Measurements from ENCODE around the gene INSYN1.

Gene INSYN1

DNA sequence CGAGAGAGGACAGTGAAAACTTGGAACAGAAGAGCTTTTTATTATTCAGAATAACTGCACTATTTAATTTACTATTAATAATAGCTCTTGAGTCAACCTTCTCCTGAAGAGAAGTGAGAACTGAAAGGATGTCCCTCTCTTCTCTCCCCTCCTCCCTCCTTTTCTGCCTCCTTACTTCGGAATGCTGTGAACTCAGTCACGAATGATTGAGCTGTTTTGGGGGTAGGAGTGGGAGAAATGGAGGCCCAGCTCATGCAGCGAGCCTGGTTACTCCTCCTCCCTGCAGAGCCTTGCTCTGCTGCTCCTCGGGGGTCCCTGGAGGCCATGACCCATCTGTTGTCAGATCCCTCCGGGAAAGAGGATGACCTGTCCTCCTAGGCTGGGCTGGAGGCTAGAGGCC is 20.3 kb upstream of the INSYN1 start:
- DNase-seq: no peak

DNA sequence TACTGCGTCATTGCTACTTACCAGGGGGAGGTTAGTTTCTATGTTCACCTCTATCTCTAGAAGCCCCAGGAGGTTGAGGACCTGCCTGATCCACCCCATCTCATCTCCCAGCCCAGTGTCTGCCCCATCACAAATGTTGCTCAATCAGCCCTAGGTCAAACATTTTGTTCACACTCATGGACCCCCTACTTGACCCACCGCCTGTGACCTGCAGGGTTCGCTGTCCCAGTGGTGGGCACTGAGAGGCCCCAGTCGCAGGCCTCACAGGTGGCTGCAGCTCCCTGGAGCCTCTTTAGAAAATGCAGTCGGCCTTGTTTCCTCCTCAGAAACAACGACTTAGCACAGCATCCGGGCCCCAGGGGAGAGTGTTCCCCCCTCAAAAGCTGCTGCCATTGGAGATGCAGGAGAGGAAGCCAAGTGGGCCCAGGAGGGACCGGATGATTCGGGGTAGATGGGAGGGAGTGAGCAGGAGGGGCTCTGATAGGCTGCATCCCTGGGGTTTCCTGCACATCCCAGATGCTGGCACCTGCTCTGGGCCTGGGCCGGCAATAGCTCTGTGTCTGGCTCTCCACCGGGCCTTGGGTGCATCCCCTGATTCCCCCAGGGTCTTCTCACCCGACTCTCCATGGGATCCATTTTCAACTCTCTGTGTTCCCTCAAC is 18.4 kb upstream of the INSYN1 start:
- DNase-seq: no peak

DNA sequence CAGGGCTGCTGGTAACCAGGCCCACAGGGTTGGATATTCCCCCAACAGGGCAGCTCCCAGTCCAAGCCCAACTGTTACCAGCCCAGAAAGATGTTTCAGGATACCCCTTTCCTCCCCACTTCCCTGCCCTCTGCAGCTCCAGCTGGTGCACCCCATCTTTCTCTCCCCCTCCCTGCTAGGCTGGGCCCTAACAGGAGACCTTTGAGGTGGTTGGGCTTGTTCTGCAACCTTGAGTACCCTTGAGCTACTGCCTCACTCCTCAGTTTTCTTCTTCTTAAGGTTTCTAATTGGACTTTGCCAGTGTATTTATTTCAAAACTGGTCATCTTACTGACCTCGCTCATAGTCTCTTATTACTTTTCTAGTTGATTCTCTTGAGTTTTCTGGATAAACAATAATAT is 16.9 kb upstream of the INSYN1 start:
- no peak for DNase-seq

DNA sequence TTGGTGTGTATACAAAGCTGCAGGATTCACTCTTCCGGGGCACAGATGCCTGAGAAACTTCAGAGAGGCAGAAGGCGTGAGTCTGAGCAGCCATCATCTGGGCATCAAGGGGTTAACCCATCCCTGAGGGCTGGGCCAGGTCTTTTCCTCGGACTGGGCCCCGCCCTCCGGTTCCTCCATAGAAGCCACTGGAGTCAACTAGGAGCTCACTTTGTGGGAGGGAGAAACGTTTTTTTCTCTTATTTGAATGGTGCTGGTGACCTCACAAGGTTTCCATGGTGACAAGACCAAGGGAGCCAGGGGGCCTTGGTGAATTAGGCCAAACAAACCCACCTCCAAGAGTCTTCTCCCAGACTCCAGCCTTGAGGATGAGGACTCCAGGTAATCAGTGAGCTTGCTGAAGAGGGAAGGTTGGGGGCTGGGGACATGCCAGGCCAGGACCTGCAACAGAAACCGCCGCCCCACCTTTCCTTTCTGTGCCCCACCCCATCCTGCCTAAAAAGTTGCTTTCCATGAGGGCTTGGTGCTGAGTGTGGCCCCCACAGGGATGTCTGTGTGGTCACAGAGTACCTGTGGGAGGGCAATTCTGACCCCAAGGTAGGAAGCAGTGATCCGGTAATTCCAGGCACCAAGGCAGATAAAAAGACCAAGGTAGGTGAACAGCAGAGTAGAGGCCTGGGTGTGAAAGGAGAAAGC is 14.8 kb upstream of the INSYN1 start:
- DNase-seq: no peak

DNA sequence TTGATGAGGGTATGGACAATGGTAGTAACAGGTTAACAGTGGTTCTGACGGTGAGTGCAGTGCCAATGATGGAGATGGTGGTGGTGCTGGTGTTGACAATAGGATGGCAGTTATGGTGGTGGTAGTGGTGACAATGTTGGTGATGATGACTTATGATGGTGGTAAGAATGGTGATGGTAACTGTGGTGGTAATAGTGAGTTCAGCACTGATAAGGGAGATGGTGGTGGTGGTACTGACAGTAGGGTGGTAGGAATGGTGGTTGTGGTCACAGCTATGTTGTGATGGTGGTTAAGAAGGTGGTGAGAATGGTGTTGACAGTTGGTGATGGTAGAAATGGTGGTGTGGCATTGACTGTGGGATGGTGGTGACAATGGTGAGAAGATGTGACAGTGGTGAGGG is 13.4 kb upstream of the INSYN1 start:
- DNase-seq: no peak

DNA sequence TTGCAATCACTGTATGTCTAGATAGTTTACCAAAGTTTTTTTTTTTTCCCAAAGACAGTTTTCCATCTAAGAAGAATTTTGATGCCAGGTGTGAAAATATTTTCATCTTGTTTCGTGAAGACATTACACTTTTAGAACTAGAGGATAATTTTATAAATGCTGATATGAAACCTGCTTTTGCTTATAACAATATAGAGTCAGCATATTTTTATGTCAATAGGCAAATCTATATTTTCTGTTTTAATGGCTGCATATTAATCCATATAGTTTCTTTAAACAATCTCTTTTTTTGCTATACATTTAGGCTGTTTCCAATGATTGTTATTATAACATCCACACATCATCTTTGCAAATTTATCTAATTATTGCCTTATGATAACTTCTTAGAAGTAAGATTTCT is 12.6 kb upstream of the INSYN1 start:
- DNase-seq: no peak

DNA sequence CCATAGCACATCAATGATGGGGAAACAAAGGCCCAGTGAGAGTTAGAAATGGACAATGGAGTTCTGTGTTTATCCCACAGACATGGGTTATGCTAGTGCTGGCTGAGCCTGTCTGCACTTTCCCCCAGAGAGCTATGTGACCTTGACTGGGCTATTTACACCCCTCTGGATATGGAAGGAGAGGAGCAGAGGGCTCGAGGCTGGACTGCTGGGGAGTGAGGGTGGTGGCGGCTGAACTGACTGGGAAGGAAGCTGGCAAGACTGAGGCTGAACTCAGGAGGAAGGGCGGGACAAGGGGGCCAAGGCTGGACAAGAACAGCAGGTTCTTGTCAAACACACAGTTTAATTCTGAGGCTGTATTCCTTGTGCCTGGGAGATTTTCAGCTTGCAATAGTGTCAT is 10.8 kb upstream of the INSYN1 start:
- DNase-seq: no peak

DNA sequence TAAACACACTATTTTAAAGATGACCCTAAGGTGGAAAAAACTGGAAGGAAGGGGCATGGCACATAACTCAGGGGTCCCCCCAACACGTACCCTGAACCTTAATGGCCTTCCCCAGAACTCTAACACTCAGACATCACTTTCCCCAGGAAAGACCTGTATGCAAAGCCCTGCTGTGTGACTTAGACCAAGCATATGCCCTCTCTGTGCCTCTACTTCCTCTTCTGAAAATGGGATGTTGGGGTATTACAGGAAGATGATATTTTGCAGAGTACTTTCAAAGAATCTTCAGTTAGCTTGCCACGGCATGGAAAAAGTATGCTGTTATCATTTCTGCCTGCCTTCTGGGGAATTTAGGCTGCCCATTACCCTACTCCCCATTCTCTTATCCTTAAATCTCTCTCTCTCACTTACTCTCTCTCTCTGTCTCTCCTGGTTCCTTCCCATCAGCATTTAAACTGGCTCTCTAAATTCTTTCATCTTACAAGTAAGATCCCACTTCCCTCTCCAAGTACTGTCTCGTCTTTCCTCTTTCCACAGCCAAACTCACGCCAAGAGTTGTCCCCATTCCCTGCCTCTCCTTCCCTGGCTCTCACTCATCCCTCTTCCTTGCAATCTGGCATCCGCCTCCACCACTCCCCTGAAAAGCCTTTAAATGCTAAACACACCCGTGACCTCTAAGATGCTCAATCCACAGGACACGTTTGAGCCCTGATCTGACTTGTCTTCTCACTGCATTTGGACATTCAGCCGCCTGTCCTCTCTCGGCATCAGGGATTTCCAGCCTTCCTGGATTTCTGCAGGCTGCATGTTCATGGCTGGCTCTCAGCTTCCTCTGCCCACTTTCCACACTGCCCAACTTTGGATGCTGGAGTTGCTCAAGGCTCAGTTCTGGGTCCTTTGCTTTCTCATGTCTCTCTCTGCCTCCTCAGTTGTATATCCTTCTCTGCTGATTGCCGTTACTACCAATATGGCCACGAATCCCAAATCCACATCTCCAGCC is 7.5 kb upstream of the INSYN1 start:
- no peak for DNase-seq

DNA sequence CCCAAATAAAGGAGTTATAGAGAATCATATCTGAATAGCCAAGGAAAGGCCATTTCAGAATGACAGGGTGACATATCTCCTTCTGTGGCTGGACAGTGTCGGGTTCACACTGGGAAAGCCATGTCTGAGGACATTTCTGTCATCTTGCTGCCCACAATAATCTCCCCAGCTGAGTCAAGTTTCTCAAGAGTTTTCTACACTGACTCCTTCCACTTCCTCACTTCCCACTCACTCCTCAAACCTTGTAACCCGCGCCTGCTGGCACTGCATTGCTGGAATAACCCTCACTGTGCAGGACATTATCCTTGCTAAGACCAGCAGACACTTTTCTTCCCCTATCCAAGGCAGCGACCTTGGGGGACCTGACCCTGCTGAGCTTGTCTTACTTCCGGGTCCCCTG is 5.3 kb upstream of the INSYN1 start:
- DNase-seq: no peak

DNA sequence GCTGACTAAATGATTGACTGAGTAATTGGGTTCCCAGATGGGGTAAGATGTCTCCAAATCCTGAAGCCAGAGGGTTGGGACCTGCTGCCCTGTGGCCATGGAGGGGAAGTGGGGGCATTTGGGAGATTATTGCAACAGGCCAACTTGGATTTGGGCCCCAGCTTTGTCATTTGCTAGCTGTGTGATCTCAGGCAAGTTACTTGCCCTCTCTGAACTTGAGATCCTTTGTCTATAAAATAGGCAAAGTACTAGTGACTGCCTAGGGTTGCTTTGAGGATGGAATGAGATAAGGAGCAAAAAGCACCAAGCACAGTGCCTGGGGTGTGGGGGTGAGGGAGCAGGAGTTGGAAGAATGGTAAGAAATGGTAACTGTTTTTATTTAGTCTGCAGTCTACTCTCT is 4.4 kb upstream of the INSYN1 start:
- DNase-seq: no peak

DNA sequence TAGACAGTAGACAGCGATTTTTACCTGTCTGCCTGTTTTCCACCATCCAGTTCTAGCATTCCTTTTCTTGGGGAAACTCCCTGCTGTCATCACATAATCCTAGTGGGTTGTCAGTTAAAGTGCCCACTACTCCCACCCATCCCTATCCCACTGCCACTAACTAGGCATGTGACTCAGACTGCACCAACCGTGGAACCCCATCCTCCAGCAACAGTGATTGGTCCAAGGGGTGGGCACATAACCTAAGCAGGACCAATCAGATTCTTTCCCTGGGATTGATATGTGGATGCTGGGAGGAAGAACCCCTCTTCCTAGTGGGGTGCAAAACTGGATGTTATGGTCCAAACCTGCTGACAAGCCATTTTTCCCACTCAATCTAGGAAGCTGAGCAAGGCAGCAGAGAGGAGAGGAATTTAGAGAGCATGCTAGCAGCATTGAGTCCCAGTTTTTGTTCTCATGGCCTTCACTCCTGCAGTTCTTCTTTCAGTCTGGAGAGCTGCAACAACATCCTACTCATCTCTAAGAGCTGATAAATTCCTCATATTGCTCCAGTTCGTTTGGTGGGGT is 3.9 kb upstream of the INSYN1 start:
- no peak for DNase-seq

DNA sequence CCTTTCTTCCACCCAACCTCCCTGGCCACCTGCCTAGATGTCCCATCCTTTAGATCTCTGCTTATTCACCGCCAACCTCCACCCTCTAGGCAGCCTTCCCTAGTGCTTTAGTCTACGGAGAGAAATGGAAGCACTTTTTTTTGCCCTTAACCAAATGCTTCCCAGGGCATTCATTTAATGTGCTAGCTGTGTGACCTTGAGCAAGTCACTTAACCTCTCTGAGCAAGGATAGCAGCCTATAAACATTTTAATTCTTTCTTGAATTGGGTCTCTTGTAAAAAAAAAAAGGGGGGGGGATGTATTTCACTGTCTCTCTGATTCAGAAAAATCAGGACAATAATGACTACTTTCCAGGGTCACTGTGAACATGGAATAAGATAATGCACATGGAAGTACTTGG is 3.2 kb upstream of the INSYN1 start:
- DNase-seq: no peak

DNA sequence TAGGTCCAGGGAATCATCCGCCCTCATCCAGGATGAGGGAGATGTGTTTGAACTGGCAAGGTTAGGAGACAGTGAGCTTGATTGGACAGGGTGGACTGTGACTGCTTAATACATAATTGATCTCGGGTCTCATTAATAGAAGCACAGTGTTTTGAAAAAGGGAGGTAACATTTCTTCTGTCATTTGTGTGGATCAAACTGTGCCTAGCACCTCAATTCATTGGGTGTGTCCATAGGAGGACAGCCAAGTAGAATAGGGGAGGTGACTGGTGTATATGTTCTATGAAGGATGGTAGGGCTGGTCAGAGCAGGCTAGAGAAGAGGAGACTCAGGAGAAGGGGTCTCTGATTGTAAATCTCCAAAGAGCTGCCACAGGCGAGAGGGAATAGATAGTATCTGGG is 2.8 kb upstream of the INSYN1 start:
- DNase-seq: no peak

DNA sequence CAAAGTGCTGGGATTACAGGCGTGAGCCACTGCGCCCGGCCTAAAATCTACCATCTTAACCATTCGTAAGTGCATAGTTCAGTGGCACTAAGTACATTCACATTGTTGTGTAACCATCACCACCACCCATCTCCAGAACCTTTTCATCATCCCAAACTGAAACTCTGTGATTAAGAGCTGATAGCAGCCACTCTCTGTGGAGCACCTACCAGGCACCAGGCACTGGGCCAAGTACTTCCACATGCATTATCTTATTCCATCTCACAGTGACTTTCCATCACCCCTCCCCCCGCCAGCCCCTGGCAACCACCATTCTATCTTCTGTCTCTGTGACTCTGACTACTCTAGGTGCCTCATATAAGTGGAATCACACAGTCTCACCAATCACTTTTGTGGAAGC is 2.3 kb upstream of the INSYN1 start:
- DNase-seq: no peak

DNA sequence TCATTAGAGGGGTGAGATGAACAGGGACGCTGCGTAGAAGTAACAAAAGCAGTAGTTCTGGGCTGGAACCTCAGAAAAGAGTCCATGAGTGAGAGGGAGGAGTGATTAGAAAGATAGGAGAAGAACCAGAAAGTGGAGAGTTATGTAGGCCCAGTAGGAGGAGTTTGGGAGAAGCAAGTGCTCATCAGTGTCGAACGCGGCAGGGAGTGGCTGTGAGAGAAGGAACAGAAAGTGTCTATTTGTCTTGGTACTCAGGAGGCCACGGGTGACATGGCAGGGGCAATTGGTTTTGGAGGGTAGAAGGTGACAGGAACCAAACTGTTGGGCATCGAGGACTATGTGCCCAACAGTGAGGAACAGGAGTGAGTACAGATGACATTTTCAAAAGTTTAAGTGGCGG is 1.3 kb upstream of the INSYN1 start:
- no peak for DNase-seq

DNA sequence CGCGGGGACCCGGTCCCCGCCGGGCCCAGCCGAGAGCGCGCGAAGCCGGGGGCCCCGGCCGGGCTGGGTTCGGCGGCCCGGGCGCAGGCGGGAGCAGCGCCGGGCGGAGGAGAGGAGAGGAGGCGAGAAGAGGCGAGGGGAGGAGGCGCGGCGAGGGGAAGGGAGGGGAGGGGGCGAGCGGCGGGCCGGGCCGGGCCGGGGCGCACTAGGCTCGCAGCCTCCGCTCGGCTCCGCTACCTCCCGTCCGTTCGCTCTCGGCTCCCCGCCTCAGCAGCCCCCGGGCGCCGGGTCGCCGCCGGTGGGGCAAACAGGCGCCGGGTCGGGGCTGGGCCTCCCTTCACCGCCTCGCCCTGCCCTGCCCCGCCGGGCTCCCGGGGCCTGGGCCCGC is 351 bp downstream of the INSYN1 start:
- no peak for DNase-seq

DNA sequence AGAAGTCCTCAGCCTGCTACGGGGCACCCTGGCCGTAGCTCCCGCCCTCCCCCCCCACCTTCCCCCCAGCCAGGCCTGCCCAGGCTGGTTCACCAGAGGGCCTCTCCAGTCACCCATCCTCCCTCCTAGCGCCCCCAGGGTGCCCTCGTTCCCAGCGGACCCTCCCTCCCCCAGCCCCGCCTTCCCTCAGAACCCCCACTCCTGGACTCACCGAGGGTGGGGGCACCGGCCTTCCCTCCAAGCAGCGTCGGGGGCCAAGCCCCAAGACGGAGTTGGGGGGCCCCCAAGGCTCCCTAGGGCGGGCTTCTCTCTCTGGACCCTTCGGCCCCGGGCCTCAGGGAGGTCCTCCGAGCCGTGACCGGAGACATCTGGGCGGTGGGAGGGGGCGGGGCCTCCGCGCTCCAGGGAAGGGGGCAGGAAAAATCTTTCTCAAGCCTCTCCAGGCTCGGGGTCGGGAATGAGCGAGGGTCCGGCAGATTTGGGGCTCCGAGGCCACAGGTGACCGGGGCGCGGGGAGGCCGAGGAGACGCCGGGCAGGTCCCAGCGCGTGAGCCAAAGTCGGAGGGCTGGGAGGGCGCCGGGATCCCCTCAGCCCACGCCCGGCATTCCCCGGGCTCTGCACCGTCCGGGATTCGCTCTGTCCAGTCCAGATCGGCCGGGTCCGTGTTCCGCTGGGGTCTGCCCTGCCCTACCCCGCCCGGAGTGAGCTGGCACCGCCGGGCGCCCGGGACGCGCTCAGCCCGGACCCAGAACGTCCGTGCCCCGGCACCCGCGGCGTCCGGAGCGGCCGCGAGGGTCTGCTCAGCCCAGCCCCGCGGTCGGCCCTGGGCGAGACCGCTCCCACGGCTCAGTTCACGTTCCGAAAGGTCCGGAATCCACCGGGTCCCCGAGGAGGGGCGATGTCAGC is 999 bp downstream of the INSYN1 start:
- no peak for DNase-seq

DNA sequence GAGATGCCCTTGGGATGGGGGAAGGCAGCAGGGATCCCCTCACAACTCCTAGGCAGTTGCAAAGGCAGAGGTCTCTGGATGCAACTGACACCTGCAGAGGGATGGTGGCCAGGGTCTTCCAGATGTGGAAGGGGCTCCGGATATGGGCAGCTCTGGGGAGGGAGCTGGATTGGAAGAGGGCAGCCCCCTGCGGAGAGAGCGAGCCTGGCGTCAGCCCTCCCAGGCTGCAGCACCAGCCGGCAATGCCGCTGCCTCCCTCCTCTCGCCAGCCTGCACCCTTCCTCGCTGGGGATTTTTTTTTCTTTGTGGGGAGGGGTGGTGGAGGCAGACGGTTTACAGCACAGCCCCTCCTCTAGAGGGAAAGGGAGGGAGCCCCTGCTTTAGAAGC is 1.6 kb downstream of the INSYN1 start:
- DNase-seq: no peak

DNA sequence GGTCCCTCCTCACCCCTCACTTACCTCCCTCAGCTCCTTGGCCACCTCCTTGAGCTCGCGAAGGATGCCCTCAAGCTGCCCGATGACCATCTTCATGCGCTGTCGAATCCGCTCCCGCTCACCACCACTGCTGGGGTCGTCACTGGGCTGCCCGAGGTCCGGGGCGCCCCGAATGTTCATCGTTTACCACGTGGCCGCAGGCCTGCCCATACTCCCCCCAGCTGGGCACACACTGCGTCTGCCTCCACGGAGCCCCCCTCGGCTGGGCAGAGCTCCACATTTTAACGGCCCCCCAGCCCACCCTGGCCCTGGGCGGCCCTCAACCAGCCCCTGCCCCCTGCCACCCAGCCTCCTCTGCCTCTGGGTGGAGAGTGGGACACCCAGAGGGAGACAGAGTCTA is 2.2 kb downstream of the INSYN1 start:
- DNase-seq: no peak

DNA sequence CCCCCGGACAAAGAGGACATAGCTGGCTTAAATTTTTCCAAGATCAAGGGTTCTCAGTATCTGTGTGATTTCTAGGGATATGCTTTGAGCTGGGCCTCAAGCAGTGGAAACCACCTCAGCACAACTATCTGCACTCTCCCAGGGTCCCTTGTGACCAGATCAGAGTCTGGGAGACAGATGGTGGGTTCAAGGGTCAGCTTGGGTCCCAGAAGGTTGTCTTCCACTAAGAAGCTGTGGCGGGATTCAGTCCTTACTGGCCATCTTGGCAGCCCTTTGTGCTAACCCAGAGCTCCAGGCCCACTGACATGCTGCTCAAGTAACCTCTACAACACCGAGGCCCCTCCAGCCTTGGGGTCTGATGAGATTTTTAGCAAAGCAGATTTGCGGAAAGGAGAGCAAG is 2.7 kb downstream of the INSYN1 start:
- DNase-seq: no peak

DNA sequence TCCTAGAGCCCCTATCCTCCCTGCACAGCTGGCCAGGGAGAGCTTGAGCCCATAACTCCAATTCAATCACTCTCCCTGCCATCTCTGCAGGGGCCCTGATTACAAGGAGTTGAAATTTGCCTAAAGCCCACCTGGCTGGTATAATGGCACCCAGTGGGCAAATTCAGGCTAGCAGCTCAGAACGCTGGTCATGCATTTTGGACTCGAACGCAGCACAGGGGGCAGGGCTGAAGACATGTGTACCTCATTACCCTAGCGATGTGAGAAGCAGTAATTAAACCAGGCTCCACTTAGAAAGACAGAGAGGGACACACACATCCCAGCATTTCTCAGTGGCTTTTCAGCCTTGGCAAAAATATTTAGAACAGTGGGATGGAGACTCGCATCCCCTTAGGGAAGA is 3.2 kb downstream of the INSYN1 start:
- no peak for DNase-seq

DNA sequence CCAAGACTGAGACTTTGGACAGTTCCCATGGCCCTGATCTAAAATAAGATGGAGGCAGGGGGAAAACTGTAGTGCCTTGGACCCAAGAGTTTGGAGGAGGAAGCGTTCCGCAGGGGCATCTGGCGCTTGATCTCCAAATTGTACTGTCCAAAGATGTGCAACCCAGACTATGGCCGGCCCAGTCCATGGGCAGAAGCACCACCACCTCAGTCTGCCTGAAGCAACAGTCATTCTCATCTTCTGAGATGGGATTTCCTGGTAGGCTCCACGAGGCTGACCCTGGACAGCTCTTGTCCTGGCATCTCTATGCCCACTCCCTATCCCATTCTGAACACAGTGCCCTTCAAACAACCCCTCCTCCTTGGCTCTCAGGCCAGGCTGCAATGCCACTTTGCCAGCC is 3.6 kb downstream of the INSYN1 start:
- DNase-seq: no peak

DNA sequence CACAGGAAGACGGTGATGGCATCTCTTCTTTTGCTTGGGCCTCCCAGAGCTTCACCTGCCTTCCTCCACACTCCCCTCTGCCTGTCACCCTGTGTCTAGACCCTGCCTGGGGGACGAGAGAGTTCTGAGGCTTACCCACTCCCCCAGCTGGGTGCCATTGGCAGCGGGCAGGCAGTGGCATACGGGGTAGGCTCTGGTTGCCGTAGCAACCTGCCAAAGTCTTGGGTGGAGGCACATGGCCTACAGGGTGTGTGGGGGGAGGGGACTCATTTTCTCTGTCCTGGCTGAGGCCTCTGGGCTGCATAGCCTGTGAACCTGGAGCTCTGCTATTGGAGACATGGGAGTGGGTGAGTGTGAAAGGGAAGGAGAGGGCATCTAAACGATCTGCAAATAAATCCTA is 4.4 kb downstream of the INSYN1 start:
- no peak for DNase-seq
